HG02970 (cell line): ENCODE measurements around the gene GPRASP1.

Experiments used
- ATAC-seq: cut with Tn5 transposase; IDR thresholded peaks from one replicate; pipeline ENCODE4 v1.9.1; 2021; ENCODE audit warnings: mild to moderate bottlenecking, moderate library complexity, moderate number of reproducible peaks; ENCODE audit not compliant: unreplicated experiment, low FRiP score

GPRASP1 gene

DNA sequence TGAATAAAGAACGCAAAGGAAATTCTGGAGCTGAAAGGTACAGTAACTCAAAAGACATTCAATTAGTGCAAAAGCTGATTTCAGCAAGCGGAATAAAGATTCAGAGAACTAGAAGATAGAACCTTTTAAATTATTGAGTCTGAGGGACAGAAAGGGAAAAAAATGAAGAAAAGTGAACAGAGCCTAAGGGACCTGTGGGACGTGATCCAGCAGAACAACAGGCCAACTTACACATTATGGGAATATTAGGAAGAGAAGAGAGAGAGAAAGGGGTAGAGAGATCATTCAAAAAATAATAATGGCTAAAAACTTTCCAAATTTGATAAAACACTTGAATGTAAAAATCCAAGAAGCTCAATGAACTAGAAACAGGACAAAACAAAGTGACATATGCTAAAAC, 43.5 kb downstream of the GPRASP1 start:
- no peak for ATAC-seq

GRCh38 chrX:102696306-102696705, 45.0 kb downstream of the GPRASP1 start:
- ATAC-seq: no peak

GRCh38 chrX:102697494-102697893, 46.2 kb downstream of the GPRASP1 start:
- ATAC-seq: no peak
